PC-3 (cell line): ENCODE data around the gene CYBA. TPM values are rescaled to one million over a fixed set of nuclear protein-coding genes. Genes with fewer than 3 reads are reported as not detected.

Source experiments
- total RNA-seq: library from RNA; depleted of rRNA; stranded (reverse); fragments of >200 nt; gene quantifications from 2 replicates; pipeline ENCODE4 v1.2.3, GENCODE V29; 2014; rRNA removed

Gene CYBA
- total RNA-seq, 1 experiment from 2014 or later, result not detected

Other genes with a start within 250 kb of the CYBA start
- gene ZFPM1, start 197.8 kb downstream of the CYBA start, total RNA-seq, result 4.1 and 4.6 TPM in 2 replicates
- 11.8 and 24.5 TPM in 2 replicates for gene ZC3H18, start 80.7 kb downstream of the CYBA start, total RNA-seq
- gene IL17C, start 12.5 kb downstream of the CYBA start, total RNA-seq, result not detected in 2 replicates
- 38.3 and 48.9 TPM in 2 replicates for gene MVD, start 12.0 kb upstream of the CYBA start, total RNA-seq
- 0.22 and 0.46 TPM in 2 replicates for gene SNAI3, start 35.5 kb upstream of the CYBA start, total RNA-seq
- gene RNF166, start 55.4 kb upstream of the CYBA start, total RNA-seq, result 25.2 and 28.8 TPM in 2 replicates
- gene CTU2, start 55.5 kb upstream of the CYBA start, total RNA-seq, result 30.3 and 39.4 TPM in 2 replicates
- 180 and 251 TPM in 2 replicates for gene PIEZO1, start 134.2 kb upstream of the CYBA start, total RNA-seq
- 43.0 and 76.6 TPM in 2 replicates for gene CDT1, start 152.7 kb upstream of the CYBA start, total RNA-seq
- 346 and 350 TPM in 2 replicates for gene APRT, start 160.9 kb upstream of the CYBA start, total RNA-seq
- gene GALNS, start 205.9 kb upstream of the CYBA start, total RNA-seq, result 18.3 and 25.5 TPM in 2 replicates
- 42.0 and 77.5 TPM in 2 replicates for gene TRAPPC2L, start 206.1 kb upstream of the CYBA start, total RNA-seq
- not detected in 2 replicates for gene PABPN1L, start 215.6 kb upstream of the CYBA start, total RNA-seq